Measurements from ENCODE around the gene DSCAML1.

DNA sequence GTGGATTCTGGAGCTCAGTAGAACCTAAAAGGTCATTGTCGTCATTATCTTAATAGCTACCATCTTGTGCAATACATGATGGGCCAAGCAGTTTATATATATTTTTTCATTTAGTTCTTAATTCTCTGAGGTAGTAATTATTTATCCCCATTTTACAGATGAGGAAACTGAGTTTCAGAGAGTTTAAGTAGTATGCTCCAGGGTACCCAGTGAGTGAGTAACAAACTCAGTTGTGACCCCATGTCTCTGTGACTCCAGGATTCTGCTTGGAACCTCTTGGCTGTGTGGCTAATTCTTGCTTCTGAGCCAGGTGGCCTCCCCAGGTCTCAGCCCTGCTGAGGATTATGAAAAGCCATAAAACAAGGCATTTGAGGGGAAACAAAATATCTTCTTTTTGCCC is 386.8 kb downstream of the DSCAML1 start:
- TF ChIP-seq, protein P1, sequence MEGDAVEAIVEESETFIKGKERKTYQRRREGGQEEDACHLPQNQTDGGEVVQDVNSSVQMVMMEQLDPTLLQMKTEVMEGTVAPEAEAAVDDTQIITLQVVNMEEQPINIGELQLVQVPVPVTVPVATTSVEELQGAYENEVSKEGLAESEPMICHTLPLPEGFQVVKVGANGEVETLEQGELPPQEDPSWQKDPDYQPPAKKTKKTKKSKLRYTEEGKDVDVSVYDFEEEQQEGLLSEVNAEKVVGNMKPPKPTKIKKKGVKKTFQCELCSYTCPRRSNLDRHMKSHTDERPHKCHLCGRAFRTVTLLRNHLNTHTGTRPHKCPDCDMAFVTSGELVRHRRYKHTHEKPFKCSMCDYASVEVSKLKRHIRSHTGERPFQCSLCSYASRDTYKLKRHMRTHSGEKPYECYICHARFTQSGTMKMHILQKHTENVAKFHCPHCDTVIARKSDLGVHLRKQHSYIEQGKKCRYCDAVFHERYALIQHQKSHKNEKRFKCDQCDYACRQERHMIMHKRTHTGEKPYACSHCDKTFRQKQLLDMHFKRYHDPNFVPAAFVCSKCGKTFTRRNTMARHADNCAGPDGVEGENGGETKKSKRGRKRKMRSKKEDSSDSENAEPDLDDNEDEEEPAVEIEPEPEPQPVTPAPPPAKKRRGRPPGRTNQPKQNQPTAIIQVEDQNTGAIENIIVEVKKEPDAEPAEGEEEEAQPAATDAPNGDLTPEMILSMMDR (IDR thresholded peaks at IDR 0.05) = no peak
- no peak for TF ChIP-seq POLR2A (IDR thresholded peaks at IDR 0.05)

Data from uterus (tissue), 2 donors.